DLD1 (cell line): ENCODE results near the gene HEATR5A.
"Not testable (repeated sequence)": the region's sequence is repeated elsewhere in the genome, so short reads cannot be mapped to it uniquely, and the experiment has no call there.

ENCODE experiments used
- in situ Hi-C: cut with HindIII; loops from 2 replicates; pipeline ENCODE4 v1.10.0; 2017; ENCODE audit warnings: low sequenced_read_pairs

HEATR5A gene

DNA sequence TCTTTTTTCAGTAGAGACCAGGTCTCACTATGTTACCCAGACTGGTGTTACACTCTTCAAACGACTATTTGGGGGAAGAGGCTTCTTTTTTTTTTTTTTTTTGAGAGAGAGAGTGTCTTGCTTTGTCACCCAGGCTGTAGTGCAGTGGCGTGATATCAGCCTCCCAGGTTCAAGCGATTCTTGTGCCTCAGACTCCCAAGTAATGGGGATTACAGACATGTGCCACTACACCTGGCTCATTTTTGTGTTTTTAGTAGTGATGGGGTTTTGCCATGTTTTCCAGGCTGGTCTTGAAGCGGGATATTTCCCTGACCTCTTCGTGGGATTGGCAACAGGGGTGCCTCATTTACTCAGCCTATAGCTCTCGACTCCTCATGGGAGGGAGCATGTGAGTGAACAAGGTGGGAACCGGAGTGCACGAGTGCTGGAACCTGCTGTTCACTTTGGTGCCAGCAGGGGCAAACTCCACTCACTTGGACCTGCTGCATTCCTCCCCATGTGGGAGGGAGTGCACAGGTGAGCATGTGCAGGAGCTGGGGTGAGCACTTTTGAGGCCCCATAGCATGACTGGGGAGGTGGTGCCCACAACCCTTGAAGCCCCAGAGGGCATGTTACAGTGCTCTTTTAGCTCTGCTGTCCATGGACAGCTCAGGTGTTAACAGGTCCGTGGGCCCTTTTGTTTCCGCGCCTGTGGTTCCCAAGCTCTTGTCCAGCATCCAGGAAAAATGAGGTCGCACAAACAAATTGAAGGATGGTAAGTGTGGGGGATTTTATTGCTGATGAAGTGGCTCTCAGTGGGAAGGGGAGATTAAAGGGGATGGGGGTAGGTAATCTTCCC is 133.7 kb downstream of the HEATR5A start:
- in situ Hi-C loops, result no loop called here

- in situ Hi-C loops, result no loop called here
Observed at GRCh38 chr14:31283578-31284252, 136.6 kb downstream of the HEATR5A start.

DNA sequence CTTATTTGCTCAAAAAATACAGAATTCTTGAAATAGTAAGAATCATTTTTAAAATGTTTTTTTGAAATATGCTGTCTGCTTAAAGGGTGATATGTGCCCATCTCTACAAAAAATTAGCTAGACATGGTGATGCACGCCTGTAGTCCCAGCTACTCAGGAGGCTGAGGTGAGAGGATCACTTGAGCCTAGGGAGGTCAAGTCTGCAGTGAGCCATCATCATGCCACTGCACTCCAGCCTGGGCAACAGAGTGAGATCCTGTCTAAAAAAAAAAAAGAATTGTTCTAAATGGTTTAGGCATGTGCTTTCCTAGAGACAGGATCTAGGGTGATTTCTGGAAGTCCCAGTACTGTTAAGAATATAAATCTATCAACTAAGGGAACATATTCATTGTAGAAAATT is 137.2 kb downstream of the HEATR5A start:
- in situ Hi-C loops, result no loop called here

- in situ Hi-C loops, result no loop called here
Observed at GRCh38 chr14:31280871-31281220, 139.5 kb downstream of the HEATR5A start.

DNA sequence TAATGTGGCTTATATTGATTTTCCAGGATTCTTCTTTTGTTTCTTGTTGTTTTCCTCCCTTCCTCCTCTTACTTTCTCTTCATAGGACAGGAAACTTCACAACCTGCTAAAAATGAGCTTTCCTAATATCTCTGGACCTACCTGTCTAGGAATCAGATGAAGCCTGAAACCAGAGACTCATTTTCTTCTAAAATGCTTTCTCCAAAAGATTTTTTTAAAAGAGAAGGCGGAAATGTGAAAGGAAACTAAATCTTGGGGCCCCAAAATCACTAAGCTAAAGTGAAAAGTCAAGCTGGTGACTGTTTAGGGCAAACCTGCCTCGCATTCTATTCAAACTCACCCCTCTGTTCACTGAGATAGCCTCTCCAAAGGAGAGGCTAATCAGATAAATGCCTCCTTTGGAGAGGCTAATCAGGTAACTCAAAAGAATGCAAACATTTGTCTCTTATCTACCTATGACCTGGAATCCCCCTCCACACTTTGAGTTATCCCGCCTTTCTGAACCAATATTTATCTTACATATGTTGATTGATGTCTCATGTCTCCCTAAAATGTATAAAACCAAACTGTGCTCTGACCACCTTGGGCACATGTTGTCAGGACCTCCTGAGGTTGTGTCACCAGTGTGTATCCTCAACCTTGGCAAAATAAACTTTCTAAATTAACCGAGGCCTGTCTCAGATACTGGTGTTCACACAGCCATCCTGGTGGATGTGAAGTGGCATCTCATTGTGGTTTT is 140.0 kb downstream of the HEATR5A start:
- in situ Hi-C loops, result no loop called here

DNA sequence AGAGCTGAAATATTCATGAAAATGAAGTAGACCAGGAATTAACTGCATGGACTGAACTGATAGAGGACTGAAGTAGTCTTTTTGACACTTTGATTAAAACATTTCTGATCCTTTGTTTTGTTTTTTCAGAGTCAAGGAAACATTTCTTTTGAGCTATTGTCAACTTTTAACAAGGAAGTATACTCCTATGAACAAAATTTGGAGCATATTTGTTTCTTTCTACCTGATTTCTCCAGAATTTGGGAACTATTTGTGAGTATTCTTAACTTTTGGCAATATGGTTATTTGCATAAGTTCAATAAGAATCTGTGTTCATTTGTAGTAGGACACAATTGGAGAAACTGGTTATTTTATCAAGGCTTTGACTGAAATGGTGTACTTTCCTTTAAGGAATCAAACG is 141.5 kb downstream of the HEATR5A start:
- in situ Hi-C loops, result no loop called here

DNA sequence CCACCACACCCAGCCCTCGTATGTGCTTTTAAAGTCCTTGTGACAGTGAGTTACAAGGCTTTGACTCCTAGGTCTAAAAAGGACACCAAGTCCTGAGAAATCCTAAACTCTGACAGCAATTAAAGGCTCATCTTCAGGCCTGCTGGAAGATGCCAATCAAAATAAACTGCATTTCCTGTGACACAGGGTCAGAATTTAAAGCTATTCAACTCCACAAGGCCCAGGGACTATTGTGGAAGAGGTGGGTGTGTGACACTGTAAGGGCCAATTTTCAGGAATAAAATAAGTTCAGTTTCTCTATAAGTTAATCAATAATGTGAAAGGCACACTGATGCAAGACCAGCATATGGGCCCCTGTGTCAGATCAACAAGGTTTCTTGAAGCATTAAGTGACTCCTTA is 143.3 kb downstream of the HEATR5A start:
- in situ Hi-C loops, result no loop called here

DNA sequence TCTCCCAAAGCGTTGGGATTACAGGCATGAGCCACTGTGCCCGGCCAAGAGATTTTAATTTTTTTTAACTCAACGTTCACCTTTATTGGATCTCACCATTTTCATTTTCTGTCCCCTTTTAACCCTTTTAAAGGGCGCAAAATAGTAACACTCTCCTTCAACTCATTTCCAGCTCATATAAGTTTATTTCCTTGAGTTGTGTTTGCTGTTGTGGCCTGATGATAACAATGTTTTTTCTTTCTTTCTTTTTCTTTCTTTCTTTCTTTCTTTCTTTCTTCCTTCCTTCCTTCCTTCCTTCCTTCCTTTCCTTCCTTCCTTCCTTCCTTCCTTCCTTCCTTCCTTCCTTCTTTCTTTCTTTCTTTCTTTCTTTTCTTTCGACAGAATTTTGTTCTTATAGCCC is 143.9 kb downstream of the HEATR5A start:
- in situ Hi-C loops, result not testable (repeated sequence)

GRCh38 chr14:31275731-31276130 is 144.6 kb downstream of the HEATR5A start:
- in situ Hi-C loops, result no loop called here

DNA sequence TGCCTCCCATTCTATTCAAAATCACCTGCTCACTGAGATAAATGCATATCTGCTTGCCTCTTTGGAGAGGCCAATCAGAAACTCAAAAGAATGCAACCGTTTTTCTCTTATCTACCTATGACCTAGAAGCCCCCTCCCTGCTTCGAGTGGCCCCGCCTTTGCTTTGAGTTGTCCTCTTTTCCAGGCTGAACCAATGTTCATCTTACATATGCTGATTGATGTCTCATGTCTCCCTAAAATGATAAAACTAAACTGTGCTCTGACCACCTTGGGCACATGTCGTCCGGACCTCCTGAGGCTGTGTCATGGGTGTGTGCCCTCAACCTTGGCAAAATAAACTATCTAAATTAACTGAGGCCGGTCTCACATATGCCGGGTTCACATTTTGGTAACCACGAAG is 148.7 kb downstream of the HEATR5A start:
- in situ Hi-C loops, result no loop called here

GRCh38 chr14:31270196-31270772 is 150.1 kb downstream of the HEATR5A start:
- in situ Hi-C loops, result no loop called here

DNA sequence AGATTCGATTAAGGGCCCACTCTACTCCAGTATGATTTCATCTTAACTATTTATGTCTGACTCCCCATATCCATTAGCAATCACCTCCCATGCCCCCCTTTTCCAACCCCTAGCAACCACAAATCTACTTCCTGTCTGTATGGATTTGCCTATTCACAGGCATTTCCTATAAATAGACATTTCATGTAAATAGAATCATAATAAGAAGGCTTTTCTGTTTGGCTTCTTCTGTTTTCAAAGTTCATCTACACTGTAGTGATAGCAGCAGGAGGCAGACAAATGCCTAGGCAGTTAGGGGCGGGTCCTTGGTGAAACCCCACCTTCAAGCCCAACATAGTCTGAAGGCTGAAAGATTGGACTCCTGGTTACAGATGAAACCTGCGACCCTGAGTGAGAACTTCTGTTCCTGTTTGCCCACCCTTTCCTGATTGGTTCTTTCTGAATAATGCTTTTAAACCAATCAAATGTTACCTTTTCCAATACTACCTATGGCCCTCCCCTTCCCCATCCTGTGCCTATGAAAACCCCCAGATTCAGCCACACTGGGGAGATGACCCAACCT is 150.6 kb downstream of the HEATR5A start:
- in situ Hi-C loops, result no loop called here

DNA sequence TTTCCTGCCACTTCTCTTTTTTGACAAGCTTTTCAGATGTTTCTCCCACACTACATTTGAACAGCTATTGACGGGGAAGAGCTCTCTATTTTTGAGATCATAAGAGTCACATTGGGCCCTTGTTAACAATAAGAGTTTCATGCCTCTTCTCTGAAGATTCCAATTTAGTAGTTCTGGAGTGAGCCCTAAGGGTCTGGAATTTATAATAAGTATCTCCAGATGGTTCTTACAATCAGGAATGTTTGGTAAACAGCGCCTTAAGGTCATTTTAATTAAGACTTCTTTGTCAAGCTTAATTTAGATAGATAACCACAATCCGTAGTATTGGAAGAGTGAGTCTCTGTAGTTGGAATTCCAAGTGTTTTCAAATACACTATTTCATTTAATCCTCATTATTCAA is 152.1 kb downstream of the HEATR5A start:
- in situ Hi-C loops, result no loop called here

GRCh38 chr14:31266437-31267331 is 153.7 kb downstream of the HEATR5A start:
- in situ Hi-C loops, result no loop called here

GRCh38 chr14:31265701-31266398 is 154.5 kb downstream of the HEATR5A start:
- in situ Hi-C loops, result no loop called here

- in situ Hi-C loops, result no loop called here
Observed at GRCh38 chr14:31263485-31264133, 156.7 kb downstream of the HEATR5A start.

DNA sequence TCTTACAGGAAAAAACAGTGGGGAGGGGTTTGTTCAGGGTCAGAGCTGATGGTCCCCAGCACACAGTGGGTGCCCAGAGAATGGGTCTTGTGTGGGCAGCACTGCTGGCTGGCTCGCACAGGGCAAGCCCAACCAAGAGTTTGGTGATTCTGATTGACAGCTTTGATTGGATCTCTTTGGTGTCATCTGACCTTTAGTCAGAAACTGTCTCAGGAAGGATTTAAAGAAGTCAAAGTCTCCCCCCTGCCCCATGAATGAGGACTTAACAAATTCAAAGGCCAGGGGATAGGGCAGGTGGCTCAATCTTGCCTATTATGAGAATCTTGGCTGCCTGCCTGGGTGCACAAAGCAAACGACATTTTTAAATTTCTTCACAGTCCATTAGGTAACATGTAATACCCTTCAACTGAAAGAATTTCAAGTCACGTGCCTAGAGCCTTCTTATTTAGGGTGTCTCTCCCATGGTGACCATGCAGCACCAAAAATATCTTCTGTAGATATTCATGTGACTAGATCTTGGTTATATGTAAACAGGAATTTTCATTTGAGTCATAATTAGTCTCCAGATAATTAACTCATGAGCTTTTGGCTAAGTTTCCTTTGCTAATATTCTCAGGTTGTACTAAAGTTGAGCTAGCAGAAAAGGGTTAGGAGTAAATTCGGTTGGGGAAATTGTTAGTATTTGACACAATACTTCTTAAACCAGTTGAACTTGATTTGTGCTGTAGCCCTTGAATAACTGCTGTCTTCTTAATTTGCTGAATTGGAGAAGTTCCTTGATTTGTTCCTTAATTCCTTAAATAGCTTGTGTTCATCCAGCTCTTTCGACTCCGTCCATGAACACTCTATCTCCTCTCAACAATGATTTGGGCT is 158.3 kb downstream of the HEATR5A start:
- in situ Hi-C loops, result no loop called here

DNA sequence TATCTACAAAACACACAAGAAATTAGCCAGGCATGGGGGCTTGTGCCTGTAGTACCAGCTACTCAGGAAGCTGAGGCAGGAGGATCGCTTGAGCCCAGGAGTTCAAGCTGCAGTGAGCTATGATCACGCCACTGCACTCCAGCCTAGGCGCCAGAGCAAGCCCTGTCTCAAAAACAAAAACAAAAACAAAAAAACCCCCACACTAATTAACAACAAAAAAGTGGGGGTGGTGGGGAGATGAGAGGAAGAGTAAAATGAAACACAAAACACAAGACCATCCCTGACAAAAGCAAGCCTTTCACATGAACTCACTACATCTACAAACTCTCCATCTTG is 158.9 kb downstream of the HEATR5A start:
- in situ Hi-C loops, result no loop called here
